ENCODE measurements around the gene USP3.

USP3 gene

GRCh38 chr15:63504247-63504978 lies at the start of gene USP3:
Gene USP3 (plus strand): TSS chr15:63504593. CDS start chr15:63504740, 147 bp downstream.
- peak; percentile 78 for DNase-seq

- DNase-seq = no peak
These were observed 48.1 kb upstream of the USP3 start for GRCh38 chr15:63456258-63456657.

GRCh38 chr15:63457379-63457778 lies 47.0 kb upstream of the USP3 start:
- no peak for DNase-seq

GRCh38 chr15:63458026-63458425 lies 46.4 kb upstream of the USP3 start:
- no peak for DNase-seq

GRCh38 chr15:63458794-63459395 lies 45.5 kb upstream of the USP3 start:
- no peak for DNase-seq

GRCh38 chr15:63460210-63461155 lies 43.9 kb upstream of the USP3 start:
- DNase-seq = no peak

GRCh38 chr15:63461230-63461985 lies 43.0 kb upstream of the USP3 start:
- no peak for DNase-seq

- no peak for DNase-seq
These were observed 42.3 kb upstream of the USP3 start for GRCh38 chr15:63462088-63462487.

- DNase-seq = peak; percentile 7
These were observed 41.4 kb upstream of the USP3 start for GRCh38 chr15:63463036-63463435.

- DNase-seq = peak; percentile 72
These were observed 40.6 kb upstream of the USP3 start for GRCh38 chr15:63463793-63464192.

GRCh38 chr15:63465104-63465503 lies 39.3 kb upstream of the USP3 start:
- no peak for DNase-seq

- peak; percentile 60 for DNase-seq
These were observed 37.8 kb upstream of the USP3 start for GRCh38 chr15:63466378-63467192.

- DNase-seq = no peak
These were observed 35.2 kb upstream of the USP3 start for GRCh38 chr15:63469190-63469589.

GRCh38 chr15:63469984-63470383 lies 34.4 kb upstream of the USP3 start:
- no peak for DNase-seq

- no peak for DNase-seq
These were observed 31.2 kb upstream of the USP3 start for GRCh38 chr15:63473007-63473748.

- DNase-seq = no peak
These were observed 30.7 kb upstream of the USP3 start for GRCh38 chr15:63473749-63473998.

- peak; percentile 49 for DNase-seq
These were observed 30.2 kb upstream of the USP3 start for GRCh38 chr15:63473999-63474809.

- no peak for DNase-seq
These were observed 29.5 kb upstream of the USP3 start for GRCh38 chr15:63474810-63475316.

- no peak for DNase-seq
These were observed 28.7 kb upstream of the USP3 start for GRCh38 chr15:63475707-63476106.

- no peak for DNase-seq
These were observed 28.2 kb upstream of the USP3 start for GRCh38 chr15:63476229-63476632.

Measured in NCI-H524 treated with DMSO at 0.1 percent for 48 hours (cell line).